IMR-90 (cell line): Measurements from ENCODE around the gene AXL. TPM values are rescaled to one million over a fixed set of nuclear protein-coding genes. Genes with fewer than 3 reads are reported as not detected.
A peak's percentile ranks its signal among the peaks of the same experiment; 100 is the strongest.

ENCODE experiments used
- ATAC-seq: fragments of 200-7000 bp; cut with Tn5 transposase; 2 replicates; pipeline ENCODE4 v1.9.1; 2020; ENCODE audit warnings: low read depth, mild to moderate bottlenecking, moderate library complexity
- BruUV-seq: library from RNA; stranded (reverse); fragments of 400-500 nt; replicated peaks from 2 replicates; lab custom pipeline; 2021; lab: Mats Ljungman, UMichigan
- CTCF ChIA-PET: fragments of 300-600 bp; formaldehyde crosslinking; extraction: SDS; loops from one replicate; lab custom pipeline; 2021; ENCODE audit warnings: antibody characterized with exemption; lab: Yijun Ruan, JAX
- POLR2A ChIA-PET: fragments of 300-600 bp; sonication (Branson Sonifier 250); formaldehyde crosslinking; loops from one replicate; lab custom pipeline; 2022; ENCODE audit warnings: antibody characterized with exemption; ENCODE audit not compliant: unreplicated experiment; lab: Charles Lee
- DNase-seq: peaks from one replicate; pipeline ENCODE4 v3.0.0; 2013
- H2AFZ ChIP-seq: replicated peaks from 2 replicates; pipeline ENCODE3; 2013; ENCODE audit warnings: low read length, mild to moderate bottlenecking; ENCODE audit not compliant: poor library complexity
- H2AK5ac ChIP-seq: 2 replicates; pipeline ENCODE4 v1.6.1; 2013; ENCODE audit warnings: low read depth, low read length, inconsistent platforms
- H2AK9ac ChIP-seq: replicated peaks from 2 replicates; pipeline ENCODE3; 2013; ENCODE audit warnings: mild to moderate bottlenecking, low read depth, low read length, moderate library complexity; ENCODE audit not compliant: poor library complexity
- H2BK120ac ChIP-seq: 2 replicates; pipeline ENCODE4 v1.6.1; 2013; ENCODE audit warnings: low read depth, low read length, inconsistent platforms
- H2BK15ac ChIP-seq: 3 replicates; pipeline ENCODE4 v1.6.1; 2013; ENCODE audit warnings: low read depth, low read length, inconsistent platforms
- H2BK20ac ChIP-seq: 2 replicates; pipeline ENCODE4 v1.6.1; 2013; ENCODE audit warnings: low read depth, mild to moderate bottlenecking, inconsistent platforms, low read length, moderate library complexity
- H2BK5ac ChIP-seq: 2 replicates; pipeline ENCODE4 v1.6.1; 2013; ENCODE audit warnings: mild to moderate bottlenecking, low read depth, low read length, inconsistent platforms; ENCODE audit not compliant: poor library complexity, severe bottlenecking
- H3K14ac ChIP-seq: replicated peaks from 2 replicates; pipeline ENCODE4 v1.6.1; 2013; ENCODE audit warnings: low read depth, low read length, inconsistent platforms
- H3K18ac ChIP-seq: 2 replicates; pipeline ENCODE4 v1.6.1; 2013; ENCODE audit warnings: low read depth, low read length, control low read depth
- H3K23ac ChIP-seq: 2 replicates; pipeline ENCODE4 v1.6.1; 2013; ENCODE audit warnings: low read depth, low read length, inconsistent platforms
- H3K27ac ChIP-seq: 2 replicates; pipeline ENCODE4 v1.5.1; 2013; ENCODE audit warnings: mild to moderate bottlenecking, control low read depth, low read length; ENCODE audit not compliant: insufficient read depth
- H3K27me3 ChIP-seq: 2 replicates; pipeline ENCODE4 v1.6.1; 2013; ENCODE audit warnings: low read length; ENCODE audit not compliant: control insufficient read depth, insufficient read depth
- H3K36me3 ChIP-seq: 2 replicates; pipeline ENCODE4 v1.6.1; 2013; ENCODE audit warnings: low read length, mixed read lengths; ENCODE audit not compliant: control insufficient read depth, insufficient read depth
- H3K4ac ChIP-seq: 2 replicates; pipeline ENCODE4 v1.6.1; 2013; ENCODE audit warnings: low read depth, low read length, inconsistent platforms
- H3K4me1 ChIP-seq: 2 replicates; pipeline ENCODE4 v1.6.1; 2013; ENCODE audit warnings: low read length, mixed read lengths; ENCODE audit not compliant: control insufficient read depth, insufficient read depth
- H3K4me2 ChIP-seq: 2 replicates; pipeline ENCODE4 v1.6.1; 2013; ENCODE audit warnings: low read depth, mild to moderate bottlenecking, control low read depth, low read length, moderate library complexity
- H3K4me3 ChIP-seq: 2 replicates; pipeline ENCODE4 v1.5.1; 2013; ENCODE audit warnings: low read depth, mild to moderate bottlenecking, control low read depth, low read length, moderate library complexity; ENCODE audit not compliant: insufficient read depth
- H3K56ac ChIP-seq: 2 replicates; pipeline ENCODE4 v1.6.1; 2013; ENCODE audit warnings: low read length, inconsistent platforms; ENCODE audit not compliant: insufficient read depth; ENCODE audit errors: extremely low read depth
- H3K79me1 ChIP-seq, 2 experiments: 2 replicates each; pipeline ENCODE4 v1.6.1; 2013; ENCODE audit warnings: low read length in 2 of 2, inconsistent platforms in 1 of 2, low read depth in 1 of 2
- H3K9ac ChIP-seq: 2 replicates; pipeline ENCODE4 v1.6.1; 2013; ENCODE audit warnings: low read depth, low read length, control low read depth
- H3K9me1 ChIP-seq: 2 replicates; pipeline ENCODE4 v1.6.1; 2013; ENCODE audit warnings: low read length, inconsistent platforms; ENCODE audit not compliant: insufficient read depth
- H3K9me3 ChIP-seq: 2 replicates; pipeline ENCODE4 v1.6.1; 2013; ENCODE audit warnings: low read length; ENCODE audit not compliant: control insufficient read depth, insufficient read depth
- H4K20me1 ChIP-seq: 2 replicates; pipeline ENCODE4 v1.6.1; 2013; ENCODE audit warnings: low read length, inconsistent platforms; ENCODE audit not compliant: insufficient read depth
- H4K5ac ChIP-seq: 2 replicates; pipeline ENCODE4 v1.6.1; 2013; ENCODE audit warnings: mild to moderate bottlenecking, low read depth, low read length, control low read depth
- H4K8ac ChIP-seq, 2 experiments: 2 replicates each; pipeline ENCODE4 v1.6.1; 2013; ENCODE audit warnings: low read depth in 2 of 2, low read length in 2 of 2, control low read depth in 1 of 2, inconsistent platforms in 1 of 2
- H4K91ac ChIP-seq: 2 replicates; pipeline ENCODE4 v1.6.1; 2013; ENCODE audit warnings: low read depth, low read length, inconsistent platforms; ENCODE audit not compliant: insufficient read depth
- BHLHE40 ChIP-seq: fragments of 150-350 bp; IDR thresholded peaks from 2 replicates; pipeline ENCODE4 v1.6.1; 2016; ENCODE audit warnings: mild to moderate bottlenecking, low read depth, low read length
- CEBPB ChIP-seq: IDR thresholded peaks from 2 replicates; pipeline ENCODE4 v1.6.1; 2012; ENCODE audit warnings: low read depth, low read length, improper control_type of control experiment
- FOS ChIP-seq: fragments of 150-350 bp; IDR thresholded peaks from 2 replicates; pipeline ENCODE4 v1.6.1; 2016; ENCODE audit warnings: low read depth, low read length
- MAFK ChIP-seq: IDR thresholded peaks from 2 replicates; pipeline ENCODE4 v1.6.1; 2012; ENCODE audit warnings: low read depth, low read length, improper control_type of control experiment
- MAZ ChIP-seq: IDR thresholded peaks from 2 replicates; pipeline ENCODE4 v1.6.1; 2012; ENCODE audit warnings: low read depth, mild to moderate bottlenecking, low read length, improper control_type of control experiment, moderate library complexity, borderline replicate concordance
- MXI1 ChIP-seq: IDR thresholded peaks from 2 replicates; pipeline ENCODE4 v1.6.1; 2012; ENCODE audit warnings: low read depth, mild to moderate bottlenecking, low read length, moderate library complexity, borderline replicate concordance
- NFE2L2 ChIP-seq: fragments of 150-350 bp; IDR thresholded peaks from 2 replicates; pipeline ENCODE4 v1.6.1; 2016; ENCODE audit warnings: low read depth, mild to moderate bottlenecking, low read length
- POLR2A ChIP-seq: IDR thresholded peaks from 2 replicates; pipeline ENCODE4 v1.6.1; 2012; ENCODE audit warnings: mild to moderate bottlenecking, low read depth, low read length
- RCOR1 ChIP-seq: IDR thresholded peaks from 2 replicates; pipeline ENCODE4 v1.6.1; 2012; ENCODE audit warnings: mild to moderate bottlenecking, low read length, improper control_type of control experiment; ENCODE audit not compliant: insufficient replicate concordance
- SMC3 ChIP-seq: fragments of 150-350 bp; IDR thresholded peaks from 2 replicates; pipeline ENCODE4 v1.6.1; 2016; ENCODE audit warnings: low read depth, mild to moderate bottlenecking, antibody characterized with exemption, low read length, moderate library complexity
- WGBS, 2 experiments: methylation state at CpG; one replicate each; pipeline versions ENCODE4 v1.1.5 to v1.1.7; 2013; ENCODE audit warnings: missing lambda C conversion rate in 2 of 2; ENCODE audit not compliant: insufficient read length in 1 of 2; ENCODE audit errors: extremely low coverage in 2 of 2; 5-methylcytosine and 5-hydroxymethylcytosine counted together
- dilution Hi-C: fragments of 300-500 bp; cut with HindIII; formaldehyde crosslinking; loops from one replicate; pipeline ENCODE4 v1.14.3; 2018; ENCODE audit warnings: low sequenced_read_pairs; ENCODE audit not compliant: unreplicated experiment
- in situ Hi-C: fragments of 300-500 bp; cut with MboI; formaldehyde crosslinking; loops from 3 replicates; pipeline ENCODE4 v1.14.3; 2019; ENCODE audit warnings: low sequenced_read_pairs, inconsistent platforms, mixed read lengths
- intact Hi-C: fragments of 100-400 bp; cut with micrococcal nuclease; formaldehyde crosslinking; loops from 2 replicates; pipeline ENCODE4 v1.10.0; 2022
- polyA plus RNA-seq, 3 experiments: library from polyadenylated mRNA; depleted of rRNA; stranded (reverse); fragments of >200 nt; gene quantifications; 2 replicates each; pipeline ENCODE4 v1.2.3, GENCODE V29; 2012; ENCODE audit warnings: low replicate concordance in 1 of 3
- total RNA-seq: library from RNA; depleted of rRNA; stranded (reverse); fragments of >200 nt; gene quantifications from 2 replicates; pipeline ENCODE4 v1.2.3, GENCODE V29; 2012
- TF ChIP-seq, protein P1 (sequence below): fragments of 150-350 bp; IDR thresholded peaks from 2 replicates; pipeline ENCODE4 v1.6.1; 2016; ENCODE audit warnings: low read depth, mild to moderate bottlenecking, low read length, moderate library complexity, borderline replicate concordance
- TF ChIP-seq, protein P2 (sequence below): fragments of 150-350 bp; IDR thresholded peaks from 2 replicates; pipeline ENCODE4 v1.6.1; 2017; ENCODE audit warnings: mild to moderate bottlenecking, antibody characterized with exemption, low read length, low read depth
- TF ChIP-seq, protein P3 (sequence below): conservative IDR thresholded peaks from 2 replicates; pipeline ENCODE4 v1.5.1; 2012; ENCODE audit warnings: mild to moderate bottlenecking, low read depth, low read length, improper control_type of control experiment

The AXL gene
- total and polyA plus RNA-seq, 2 of the 4 experiments (the other 2 are of a cell fraction) = 212 to 466 TPM

DNA sequence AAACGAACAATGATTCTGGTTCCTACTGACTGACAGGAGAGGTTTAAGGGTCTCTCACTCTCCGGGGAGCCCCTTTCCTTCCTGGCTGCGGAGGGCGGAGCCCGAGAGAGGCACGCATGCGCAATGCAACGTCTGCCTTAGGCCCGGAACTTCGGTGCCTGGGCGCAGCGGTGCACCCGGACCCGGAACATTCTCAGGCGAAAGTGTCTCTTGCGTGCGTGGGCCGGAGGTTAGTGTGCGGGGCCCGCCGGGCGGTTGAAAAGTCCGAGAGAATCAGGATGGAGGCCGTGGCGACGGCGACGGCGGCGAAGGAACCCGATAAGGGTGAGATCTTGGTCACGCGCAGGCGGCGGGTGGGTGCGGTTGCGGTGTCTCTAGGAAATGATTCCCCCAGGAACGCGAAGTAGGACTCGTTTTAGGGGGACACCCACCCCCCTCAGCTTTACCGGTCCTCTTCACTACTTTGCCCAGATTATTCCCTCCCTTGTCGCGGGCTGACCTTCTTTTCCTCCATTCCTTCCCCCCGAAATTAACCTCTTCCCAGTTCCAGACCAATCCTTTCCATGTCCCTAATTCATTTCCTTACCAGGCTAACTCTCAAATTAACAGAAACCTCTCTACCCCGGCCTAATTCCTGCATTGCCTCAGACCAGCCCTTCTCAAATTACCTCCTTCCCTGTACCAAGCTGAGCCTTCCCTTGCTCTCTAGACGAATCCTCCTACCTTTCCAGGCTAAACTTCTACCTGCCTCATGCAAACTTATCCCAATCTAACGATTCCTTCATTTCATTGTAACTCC lies 91.2 kb downstream of the AXL start, which contains the start of gene CCDC97:
Gene CCDC97 (plus strand): TSS at position 140 of the 799 bp plus-strand sequence. CDS start 139 bp downstream, at position 279.
- Histone ChIP-seq H3K56ac (peak within 1 kb of the TSS; percentile 99), H3K27me3 (no peaks in the 10 kb centered on the region), H3K4me1 (peaks cover 7% of the 10 kb centered on the region), H2BK120ac (peak within 1 kb of the TSS; percentile 91), H2BK15ac (peak within 1 kb of the TSS; percentile 63; the same call in 2 of the 3 replicates), H4K8ac (peak within 1 kb of the TSS; percentile 97 to 98), H2AK5ac (peak within 1 kb of the TSS; percentile 71), H3K23ac (peak within 1 kb of the TSS; percentile 100), H3K4me2 (peak within 1 kb of the TSS; percentile 96), H3K18ac (peak within 1 kb of the TSS; percentile 96), H2BK5ac (peak within 1 kb of the TSS; percentile 93), H3K9me3 (no peaks in the 10 kb centered on the region), H2AK9ac (peak within 1 kb of the TSS; percentile 95), H3K36me3 (peaks cover 36% of the 10 kb centered on the region), H3K9me1 (no peaks in the 10 kb centered on the region; the same call in none of the 2 replicates), H4K5ac (peak within 1 kb of the TSS; percentile 97), H3K27ac (peak within 1 kb of the TSS; percentile 96), H3K4me3 (peak within 1 kb of the TSS; percentile 72), H2BK20ac (peak within 1 kb of the TSS; percentile 72), H4K20me1 (peaks cover 22% of the 10 kb centered on the region; the same call in 1 of the 2 replicates), H3K79me1 (peaks cover 18 to 56% of the 10 kb centered on the region in 2 experiments; a peak in 3 of 4 replicates), H3K14ac (peak within 1 kb of the TSS; percentile 100), H4K91ac (peak within 1 kb of the TSS; percentile 94), H2AFZ (peak within 1 kb of the TSS; percentile 97), H3K9ac (peak within 1 kb of the TSS; percentile 100), H3K4ac (peak within 1 kb of the TSS; percentile 100)
- peak; percentile 81 for ATAC-seq
- ChIA-PET POLR2A (no interaction called here), CTCF (interaction anchor here (0.6 kb wide), 1 partner anchor 12 kb away, joined by 4 read pairs; no protein-coding TSS in a partner anchor)
- intact Hi-C loops = loop anchor here (1.0 to 5.0 kb wide), 2 partner anchors 42 to 93 kb away; partner anchors contain the start of gene AXL
- dilution Hi-C loops = no loop called here
- no TSS peak for BruUV-seq
- WGBS, 2 experiments = 0% methylated on average over 18 of the region's 47 CpGs; no CpG with 5 or more reads in 1 of the 2 experiments
- DNase-seq = peak; percentile 85
- in situ Hi-C loops = no loop called here
- TF ChIP-seq POLR2A = peak; percentile 82
- TF ChIP-seq FOS = no peak
- TF ChIP-seq, protein P1, sequence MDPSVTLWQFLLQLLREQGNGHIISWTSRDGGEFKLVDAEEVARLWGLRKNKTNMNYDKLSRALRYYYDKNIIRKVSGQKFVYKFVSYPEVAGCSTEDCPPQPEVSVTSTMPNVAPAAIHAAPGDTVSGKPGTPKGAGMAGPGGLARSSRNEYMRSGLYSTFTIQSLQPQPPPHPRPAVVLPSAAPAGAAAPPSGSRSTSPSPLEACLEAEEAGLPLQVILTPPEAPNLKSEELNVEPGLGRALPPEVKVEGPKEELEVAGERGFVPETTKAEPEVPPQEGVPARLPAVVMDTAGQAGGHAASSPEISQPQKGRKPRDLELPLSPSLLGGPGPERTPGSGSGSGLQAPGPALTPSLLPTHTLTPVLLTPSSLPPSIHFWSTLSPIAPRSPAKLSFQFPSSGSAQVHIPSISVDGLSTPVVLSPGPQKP = no peak
- TF ChIP-seq, protein P2, sequence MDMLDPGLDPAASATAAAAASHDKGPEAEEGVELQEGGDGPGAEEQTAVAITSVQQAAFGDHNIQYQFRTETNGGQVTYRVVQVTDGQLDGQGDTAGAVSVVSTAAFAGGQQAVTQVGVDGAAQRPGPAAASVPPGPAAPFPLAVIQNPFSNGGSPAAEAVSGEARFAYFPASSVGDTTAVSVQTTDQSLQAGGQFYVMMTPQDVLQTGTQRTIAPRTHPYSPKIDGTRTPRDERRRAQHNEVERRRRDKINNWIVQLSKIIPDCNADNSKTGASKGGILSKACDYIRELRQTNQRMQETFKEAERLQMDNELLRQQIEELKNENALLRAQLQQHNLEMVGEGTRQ = peak; percentile 64
- TF ChIP-seq SMC3 = no peak
- no peak for TF ChIP-seq NFE2L2
- no peak for TF ChIP-seq RCOR1
- TF ChIP-seq MXI1 = peak; percentile 83; the same call in 1 of the 2 replicates
- peak; percentile 89 for TF ChIP-seq BHLHE40
- TF ChIP-seq, protein P3, sequence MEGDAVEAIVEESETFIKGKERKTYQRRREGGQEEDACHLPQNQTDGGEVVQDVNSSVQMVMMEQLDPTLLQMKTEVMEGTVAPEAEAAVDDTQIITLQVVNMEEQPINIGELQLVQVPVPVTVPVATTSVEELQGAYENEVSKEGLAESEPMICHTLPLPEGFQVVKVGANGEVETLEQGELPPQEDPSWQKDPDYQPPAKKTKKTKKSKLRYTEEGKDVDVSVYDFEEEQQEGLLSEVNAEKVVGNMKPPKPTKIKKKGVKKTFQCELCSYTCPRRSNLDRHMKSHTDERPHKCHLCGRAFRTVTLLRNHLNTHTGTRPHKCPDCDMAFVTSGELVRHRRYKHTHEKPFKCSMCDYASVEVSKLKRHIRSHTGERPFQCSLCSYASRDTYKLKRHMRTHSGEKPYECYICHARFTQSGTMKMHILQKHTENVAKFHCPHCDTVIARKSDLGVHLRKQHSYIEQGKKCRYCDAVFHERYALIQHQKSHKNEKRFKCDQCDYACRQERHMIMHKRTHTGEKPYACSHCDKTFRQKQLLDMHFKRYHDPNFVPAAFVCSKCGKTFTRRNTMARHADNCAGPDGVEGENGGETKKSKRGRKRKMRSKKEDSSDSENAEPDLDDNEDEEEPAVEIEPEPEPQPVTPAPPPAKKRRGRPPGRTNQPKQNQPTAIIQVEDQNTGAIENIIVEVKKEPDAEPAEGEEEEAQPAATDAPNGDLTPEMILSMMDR = no peak
- TF ChIP-seq MAFK = no peak
- TF ChIP-seq MAZ = peak; percentile 87; the same call in 1 of the 2 replicates
- peak; percentile 51 for TF ChIP-seq CEBPB
